ENCODE results near the gene TOX3.

Gene TOX3

GRCh38 chr16:52404546-52404945 lies 142.4 kb downstream of the TOX3 start:
- TF ChIP-seq NFIC (IDR thresholded peaks at IDR 0.05) (no peak), EGR1 (IDR thresholded peaks at IDR 0.05) (no peak), RAD21 (IDR thresholded peaks at IDR 0.05; ENCODE audit: low read depth) (no peak), REST (IDR thresholded peaks at IDR 0.05; ENCODE audit: low read depth) (no peak), TEAD4 (IDR thresholded peaks at IDR 0.05) (no peak), CREB1 (IDR thresholded peaks at IDR 0.05; ENCODE audit: low read depth) (no peak), TAF1 (IDR thresholded peaks at IDR 0.05; ENCODE audit: low read depth) (no peak), ZBTB7A (IDR thresholded peaks at IDR 0.05; ENCODE audit: low read depth) (no peak), EP300 (IDR thresholded peaks at IDR 0.05; ENCODE audit: borderline replicate concordance) (no peak), TCF12 (IDR thresholded peaks at IDR 0.05; ENCODE audit: low read depth) (no peak), CEBPB (IDR thresholded peaks at IDR 0.05) (no peak), YY1 (IDR thresholded peaks at IDR 0.05; ENCODE audit: low read depth) (no peak)
- TF ChIP-seq, protein P1, sequence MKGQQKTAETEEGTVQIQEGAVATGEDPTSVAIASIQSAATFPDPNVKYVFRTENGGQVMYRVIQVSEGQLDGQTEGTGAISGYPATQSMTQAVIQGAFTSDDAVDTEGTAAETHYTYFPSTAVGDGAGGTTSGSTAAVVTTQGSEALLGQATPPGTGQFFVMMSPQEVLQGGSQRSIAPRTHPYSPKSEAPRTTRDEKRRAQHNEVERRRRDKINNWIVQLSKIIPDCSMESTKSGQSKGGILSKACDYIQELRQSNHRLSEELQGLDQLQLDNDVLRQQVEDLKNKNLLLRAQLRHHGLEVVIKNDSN (IDR thresholded peaks at IDR 0.05) = no peak

DNA sequence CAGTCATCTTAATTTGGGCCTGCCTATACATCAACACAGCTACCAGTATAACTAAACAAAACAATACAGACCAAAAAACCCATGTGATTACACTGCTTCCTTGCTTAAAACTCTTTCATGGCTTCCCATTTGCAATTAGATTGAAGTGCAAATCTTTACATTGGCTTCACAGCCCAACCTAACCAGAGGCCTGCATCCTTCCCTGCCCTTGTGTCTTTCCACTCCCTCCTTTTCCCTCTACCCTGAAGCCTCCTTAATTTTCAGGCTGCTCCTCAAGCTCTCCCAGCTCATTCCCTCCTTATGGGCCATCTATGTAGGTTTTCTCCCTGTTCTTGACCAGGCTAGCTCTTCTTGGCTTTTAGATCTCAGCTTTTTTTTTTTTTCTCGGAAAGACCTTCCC lies 147.8 kb downstream of the TOX3 start:
- TF ChIP-seq ZBTB7A (IDR thresholded peaks at IDR 0.05; ENCODE audit: low read depth) (no peak), EP300 (IDR thresholded peaks at IDR 0.05; ENCODE audit: borderline replicate concordance) (no peak), EGR1 (IDR thresholded peaks at IDR 0.05) (no peak), CEBPB (IDR thresholded peaks at IDR 0.05) (no peak), NFIC (IDR thresholded peaks at IDR 0.05) (no peak), CREB1 (IDR thresholded peaks at IDR 0.05; ENCODE audit: low read depth) (no peak), YY1 (IDR thresholded peaks at IDR 0.05; ENCODE audit: low read depth) (no peak), MAX (IDR thresholded peaks at IDR 0.05) (no peak), REST (IDR thresholded peaks at IDR 0.05; ENCODE audit: low read depth) (no peak), RAD21 (IDR thresholded peaks at IDR 0.05; ENCODE audit: low read depth) (no peak), TEAD4 (IDR thresholded peaks at IDR 0.05) (no peak), TCF12 (IDR thresholded peaks at IDR 0.05; ENCODE audit: low read depth) (no peak), TAF1 (IDR thresholded peaks at IDR 0.05; ENCODE audit: low read depth) (no peak), FOXM1 (IDR thresholded peaks at IDR 0.05; ENCODE audit: borderline replicate concordance, low read depth) (no peak)
- TF ChIP-seq, protein P1 (IDR thresholded peaks at IDR 0.05) = no peak

- TF ChIP-seq CEBPB (IDR thresholded peaks at IDR 0.05) (no peak), MAX (IDR thresholded peaks at IDR 0.05) (no peak), RAD21 (IDR thresholded peaks at IDR 0.05; ENCODE audit: low read depth) (no peak), YY1 (IDR thresholded peaks at IDR 0.05; ENCODE audit: low read depth) (no peak), NFIC (IDR thresholded peaks at IDR 0.05) (no peak), FOXM1 (IDR thresholded peaks at IDR 0.05; ENCODE audit: borderline replicate concordance, low read depth) (no peak), EGR1 (IDR thresholded peaks at IDR 0.05) (no peak), REST (IDR thresholded peaks at IDR 0.05; ENCODE audit: low read depth) (no peak), EP300 (IDR thresholded peaks at IDR 0.05; ENCODE audit: borderline replicate concordance) (no peak), TEAD4 (IDR thresholded peaks at IDR 0.05) (no peak)
Observed at GRCh38 chr16:52398491-52398960, 148.4 kb downstream of the TOX3 start.

DNA sequence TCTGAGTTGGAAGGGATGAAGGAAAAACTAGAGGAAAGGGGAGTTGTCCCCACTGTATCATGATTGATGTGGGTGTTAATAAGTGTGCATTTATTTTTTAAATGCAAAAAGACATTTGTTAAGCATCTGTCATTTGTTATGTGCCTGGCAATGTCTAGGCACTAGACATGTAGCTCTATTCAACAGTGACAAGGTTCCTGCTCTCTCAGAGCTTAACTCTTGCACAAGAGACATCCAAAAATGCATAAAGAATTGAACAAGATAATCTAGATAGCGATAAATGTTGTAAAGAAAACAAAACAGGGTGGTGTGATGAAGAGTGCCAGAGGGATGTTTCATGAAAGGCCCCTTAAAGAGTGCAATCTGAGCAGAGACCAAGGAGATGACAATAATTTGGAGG lies 148.9 kb downstream of the TOX3 start:
- TF ChIP-seq CEBPB (IDR thresholded peaks at IDR 0.05) (no peak), TAF1 (IDR thresholded peaks at IDR 0.05; ENCODE audit: low read depth) (no peak)
- TF ChIP-seq, protein P1 (IDR thresholded peaks at IDR 0.05) = no peak

Measured in Ishikawa (cell line).